GM13976 (cell line): ENCODE data around the gene MSL2.
"Not testable (repeated sequence)": the region's sequence is repeated elsewhere in the genome, so short reads cannot be mapped to it uniquely, and the experiment has no call there.

ENCODE experiments used
- DNase-seq: peaks from one replicate; pipeline ENCODE4 v3.0.0; 2012; ENCODE audit warnings: low spot score
- in situ Hi-C: fragments of 300-500 bp; cut with MboI; formaldehyde crosslinking; loops from one replicate; pipeline ENCODE4 v1.12.0; 2022; ENCODE audit warnings: low sequenced_read_pairs, mixed read lengths, inconsistent platforms; ENCODE audit not compliant: unreplicated experiment
- TF ChIP-seq, protein P1 (sequence below): IDR thresholded peaks from 2 replicates; pipeline ENCODE4 v1.5.1; 2012; ENCODE audit warnings: borderline replicate concordance, mild to moderate bottlenecking; ENCODE audit not compliant: insufficient read depth; ENCODE audit errors: extremely low read depth, missing control alignments, control extremely low read depth

MSL2 gene

DNA sequence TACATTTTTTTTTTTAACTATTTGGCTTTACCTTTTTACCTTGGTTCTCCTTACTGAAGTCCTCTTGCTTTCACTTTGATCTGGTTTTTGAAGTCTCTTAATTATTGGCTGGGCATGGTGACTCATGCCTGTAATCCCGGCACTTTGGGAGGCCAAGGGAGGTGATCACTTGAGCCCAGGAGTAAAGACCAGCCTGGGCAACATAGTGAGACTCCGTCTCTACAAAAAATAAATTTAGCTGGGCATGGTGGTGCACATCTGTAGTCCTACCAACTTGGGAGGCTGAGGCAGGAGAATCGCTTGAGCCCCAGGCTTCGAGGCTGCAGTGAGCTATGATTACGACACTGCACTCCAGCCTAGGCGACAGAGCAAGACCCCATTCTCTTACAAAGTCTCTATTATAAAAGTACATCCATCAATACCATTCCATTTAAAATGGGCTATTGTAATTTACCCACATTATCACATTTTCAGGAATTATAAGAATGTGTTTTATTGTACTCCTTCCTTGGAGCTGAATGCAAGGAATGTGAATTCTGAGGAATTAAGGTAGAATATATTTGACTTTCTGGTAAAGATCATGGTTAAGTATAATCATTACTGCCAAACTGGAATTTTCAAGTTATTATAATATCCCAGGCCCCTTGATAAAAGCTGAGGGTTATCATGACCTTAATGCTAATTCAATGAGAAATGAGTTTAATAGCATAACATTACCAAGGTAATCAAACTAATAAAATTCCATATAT is 49.0 kb downstream of the MSL2 start:
- DNase-seq: no peak
- in situ Hi-C loops: no loop called here
- TF ChIP-seq, protein P1, sequence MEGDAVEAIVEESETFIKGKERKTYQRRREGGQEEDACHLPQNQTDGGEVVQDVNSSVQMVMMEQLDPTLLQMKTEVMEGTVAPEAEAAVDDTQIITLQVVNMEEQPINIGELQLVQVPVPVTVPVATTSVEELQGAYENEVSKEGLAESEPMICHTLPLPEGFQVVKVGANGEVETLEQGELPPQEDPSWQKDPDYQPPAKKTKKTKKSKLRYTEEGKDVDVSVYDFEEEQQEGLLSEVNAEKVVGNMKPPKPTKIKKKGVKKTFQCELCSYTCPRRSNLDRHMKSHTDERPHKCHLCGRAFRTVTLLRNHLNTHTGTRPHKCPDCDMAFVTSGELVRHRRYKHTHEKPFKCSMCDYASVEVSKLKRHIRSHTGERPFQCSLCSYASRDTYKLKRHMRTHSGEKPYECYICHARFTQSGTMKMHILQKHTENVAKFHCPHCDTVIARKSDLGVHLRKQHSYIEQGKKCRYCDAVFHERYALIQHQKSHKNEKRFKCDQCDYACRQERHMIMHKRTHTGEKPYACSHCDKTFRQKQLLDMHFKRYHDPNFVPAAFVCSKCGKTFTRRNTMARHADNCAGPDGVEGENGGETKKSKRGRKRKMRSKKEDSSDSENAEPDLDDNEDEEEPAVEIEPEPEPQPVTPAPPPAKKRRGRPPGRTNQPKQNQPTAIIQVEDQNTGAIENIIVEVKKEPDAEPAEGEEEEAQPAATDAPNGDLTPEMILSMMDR: no peak

DNA sequence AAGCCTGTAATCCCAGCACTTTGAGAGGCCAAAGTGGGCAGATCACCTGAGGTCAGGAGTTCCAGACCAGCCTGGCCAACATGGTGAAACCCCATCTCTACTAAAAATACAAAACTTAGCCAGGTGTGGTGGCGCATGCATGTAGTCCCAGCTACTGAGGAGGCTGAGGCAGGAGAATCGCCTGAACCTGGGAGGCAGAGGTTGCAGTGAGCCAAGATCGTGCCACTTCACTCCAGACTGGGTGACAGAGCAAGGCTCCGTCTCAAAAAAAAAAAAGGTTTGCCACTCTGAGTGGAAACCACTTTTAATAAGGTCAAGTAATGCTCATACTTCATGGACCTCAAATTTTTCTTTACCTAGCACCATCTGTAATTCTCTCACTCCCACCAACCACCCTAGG is 51.7 kb downstream of the MSL2 start:
- DNase-seq, in situ Hi-C loops: not testable (repeated sequence)

DNA sequence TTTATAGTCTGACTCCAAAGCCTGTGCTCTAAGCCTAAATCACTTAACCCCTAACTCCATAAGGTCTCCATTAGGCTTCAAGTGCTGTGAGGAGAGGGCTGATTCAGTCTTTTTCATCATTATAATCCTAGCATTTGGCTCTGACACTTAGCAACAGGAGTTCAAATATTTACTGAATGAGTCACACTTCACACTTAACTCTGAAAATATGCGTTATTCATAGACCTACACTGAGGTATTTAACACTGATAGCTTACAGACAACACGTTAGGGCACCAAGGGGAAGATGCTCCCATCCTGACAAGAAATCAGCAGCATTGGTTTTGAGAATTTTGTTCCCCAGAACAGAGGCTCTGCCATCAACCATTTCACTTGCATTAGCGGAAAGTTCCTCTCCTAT is 53.5 kb downstream of the MSL2 start:
- in situ Hi-C loops: no loop called here
- DNase-seq: no peak
- TF ChIP-seq, protein P1: no peak

DNA sequence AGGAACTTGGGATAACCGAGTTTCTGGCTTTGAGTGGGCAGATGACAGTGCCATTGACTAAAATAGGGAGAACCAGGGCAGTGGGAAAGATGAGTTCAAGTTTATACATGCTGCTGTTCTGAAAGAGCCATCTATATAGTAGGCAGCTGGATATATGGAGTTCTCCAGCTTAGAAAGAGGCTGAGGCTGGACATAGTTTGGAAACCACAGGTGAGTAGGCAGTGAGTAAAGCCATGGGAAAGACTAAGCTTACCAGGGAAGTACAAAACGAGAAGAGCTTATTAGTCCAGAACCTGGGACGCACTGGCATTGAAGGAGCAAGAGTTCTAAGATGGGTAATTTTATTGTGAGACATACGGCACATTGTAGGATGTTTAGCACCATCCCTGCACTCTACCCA is 54.2 kb downstream of the MSL2 start:
- in situ Hi-C loops: no loop called here
- no peak for DNase-seq
- TF ChIP-seq, protein P1: no peak

DNA sequence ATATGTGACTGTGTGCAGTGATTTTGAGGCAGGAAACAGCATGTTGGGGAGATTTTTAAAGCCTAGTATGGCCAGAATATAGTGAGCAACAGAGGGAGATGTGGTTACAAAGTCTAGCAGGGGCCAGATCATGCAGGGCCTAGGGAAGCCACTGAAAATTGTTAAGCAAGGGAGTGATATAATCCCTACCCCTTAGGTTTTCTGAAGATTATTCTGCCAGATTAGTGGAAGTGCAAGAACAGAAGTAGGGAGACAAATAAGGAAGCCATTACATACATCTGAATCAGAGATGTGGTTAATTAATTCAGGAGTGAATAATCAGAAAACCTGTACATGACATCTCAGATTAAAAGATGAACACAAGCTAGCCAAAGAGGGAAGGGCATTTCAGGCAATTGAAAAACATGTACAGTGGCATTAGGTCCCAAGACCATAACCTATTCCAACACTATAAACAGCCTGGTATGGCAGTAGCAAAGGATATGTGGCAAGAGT is 54.8 kb downstream of the MSL2 start:
- in situ Hi-C loops: no loop called here
- no peak for DNase-seq
- TF ChIP-seq, protein P1: no peak

DNA sequence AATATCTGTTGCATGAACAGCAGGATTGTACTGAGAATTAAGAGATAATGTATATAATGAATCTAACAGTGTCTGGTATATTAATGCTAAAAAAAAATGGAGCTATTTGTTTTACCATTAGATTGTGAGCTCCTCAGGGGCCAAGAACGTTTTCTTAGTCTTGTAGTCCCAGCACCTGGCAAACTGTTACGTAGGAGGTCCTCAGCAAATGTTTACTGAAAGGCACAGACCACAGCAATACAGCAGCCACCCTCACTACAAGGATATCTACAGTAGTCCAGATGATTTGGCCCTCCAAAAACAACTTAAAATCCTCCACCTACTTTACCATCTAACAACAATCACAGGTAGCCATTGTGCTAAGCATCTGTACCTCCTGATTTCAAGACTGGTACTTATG is 59.7 kb downstream of the MSL2 start:
- no peak for DNase-seq
- in situ Hi-C loops: no loop called here
- TF ChIP-seq, protein P1: no peak

DNA sequence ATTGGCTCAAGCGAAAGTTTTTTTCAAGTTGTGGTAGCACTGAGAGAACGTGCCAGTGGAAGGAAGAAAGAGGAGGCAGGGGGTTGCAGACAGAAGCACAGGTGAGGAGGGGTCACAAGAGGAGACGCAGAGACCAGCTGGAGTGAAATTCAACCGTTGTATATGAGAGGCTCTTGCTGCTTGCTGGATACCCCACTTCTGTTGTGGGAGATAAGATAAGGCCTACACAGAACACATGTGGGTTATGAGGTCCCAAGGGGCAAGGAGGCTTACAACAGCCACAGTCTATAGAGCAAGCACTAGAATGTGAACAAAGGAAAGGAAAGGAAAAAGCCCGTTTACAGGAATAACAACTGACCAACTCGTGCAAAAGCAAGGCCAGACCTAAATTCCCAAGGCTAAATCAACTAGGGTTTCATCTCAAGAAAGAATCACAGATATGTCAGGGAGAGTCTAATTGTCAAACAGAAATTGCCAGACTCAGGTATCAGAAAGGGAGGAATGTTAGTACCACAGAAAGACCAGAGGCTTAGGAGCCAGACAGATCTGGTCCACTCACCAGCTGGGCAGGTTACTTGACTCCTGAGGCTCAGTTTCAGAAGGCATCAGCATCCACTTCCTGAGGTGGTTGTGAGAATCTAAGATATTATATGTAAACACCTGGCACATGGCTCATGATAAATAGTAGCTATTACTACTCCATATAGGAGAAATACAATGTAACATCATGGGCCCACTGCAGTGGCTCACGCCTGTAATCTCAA is 60.9 kb downstream of the MSL2 start:
- TF ChIP-seq, protein P1: no peak
- no peak for DNase-seq
- in situ Hi-C loops: no loop called here
